Colonic mucosa (tissue), 4 donors: ENCODE results near the gene USH1G. TPM values are rescaled to one million over a fixed set of nuclear protein-coding genes. Genes with fewer than 3 reads are reported as not detected.
"Not testable (repeated sequence)": the region's sequence is repeated elsewhere in the genome, so short reads cannot be mapped to it uniquely, and the experiment has no call there.

Source experiments
- DNase-seq: peaks from one replicate; pipeline ENCODE4 v3.0.0-alpha.2; 2020
- H3K27ac ChIP-seq: fragments of 200-600 bp; one replicate; pipeline ENCODE4 v1.8.0; 2021
- H3K27me3 ChIP-seq: fragments of 200-600 bp; one replicate; pipeline ENCODE4 v1.8.0; 2021
- H3K36me3 ChIP-seq: fragments of 200-600 bp; one replicate; pipeline ENCODE4 v1.8.0; 2021
- H3K4me1 ChIP-seq: fragments of 200-600 bp; one replicate; pipeline ENCODE4 v1.8.0; 2021; ENCODE audit warnings: mild to moderate bottlenecking
- H3K4me3 ChIP-seq: fragments of 200-600 bp; one replicate; pipeline ENCODE4 v1.8.0; 2021
- H3K9ac ChIP-seq, 2 donors: one replicate each; pipeline ENCODE4 v1.7.0; 2013; ENCODE audit warnings: control low read depth in 2 of 2, low read depth in 2 of 2, low read length in 2 of 2
- H3K9me3 ChIP-seq: fragments of 200-600 bp; one replicate; pipeline ENCODE4 v1.8.0; 2021
- CTCF ChIP-seq: fragments of 200-600 bp; IDR thresholded peaks from one replicate; pipeline ENCODE4 v1.8.0; 2022; ENCODE audit warnings: antibody characterized with exemption, mild to moderate bottlenecking
- intact Hi-C: fragments of 100-400 bp; cut with DNase I; formaldehyde crosslinking; loops from one replicate; pipeline ENCODE4 v1.14.1; 2022
- total RNA-seq, 2 donors: library from RNA; stranded (reverse); fragmentation: NEBNext Ultra II Directional in 1 of 2; extraction: Animal tissue kit (Norgen Biotek cat#: 25700) in 1 of 2; gene quantifications; one replicate each; pipeline ENCODE4 v1.2.1, GENCODE V29; 2021
- donor health status: healthy.
- donor health status: DM: no; HTN: no; CAD: no.
- donor health status: DM: no; HTN: no; CAD: no.

The USH1G gene
- total RNA-seq, 2 donors from 2014 or later: 0.05 TPM; not detected in 1

- Histone ChIP-seq H3K36me3 (no peaks in the 10 kb centered on the region), H3K27ac (no peak overlapping the region), H3K9ac (no peak overlapping the region), H3K9me3 (no peaks in the 10 kb centered on the region), H3K4me1 (no peaks in the 10 kb centered on the region), H3K27me3 (no peaks in the 10 kb centered on the region), H3K4me3 (no peak overlapping the region)
- TF ChIP-seq CTCF: no peak
- no peak for DNase-seq
- intact Hi-C loops: no loop called here
These were observed 16.0 kb downstream of the USH1G start for GRCh38 chr17:74907012-74907411.

GRCh38 chr17:74906214-74906793 is 16.8 kb downstream of the USH1G start:
- intact Hi-C loops, H3K9me3 ChIP-seq, H3K36me3 ChIP-seq, H3K4me1 ChIP-seq, H3K27ac ChIP-seq, H3K4me3 ChIP-seq, H3K9ac ChIP-seq, H3K27me3 ChIP-seq, DNase-seq: not testable (repeated sequence)

- intact Hi-C loops: no loop called here
- Histone ChIP-seq H3K4me1 (no peaks in the 10 kb centered on the region), H3K36me3 (no peaks in the 10 kb centered on the region), H3K4me3 (no peak overlapping the region), H3K27me3 (no peaks in the 10 kb centered on the region), H3K27ac (no peak overlapping the region), H3K9ac (no peak overlapping the region), H3K9me3 (no peaks in the 10 kb centered on the region)
- DNase-seq: no peak
- no peak for TF ChIP-seq CTCF
These were observed 18.2 kb downstream of the USH1G start for GRCh38 chr17:74904687-74905409.

- TF ChIP-seq CTCF: no peak
- no peak overlapping the region for H3K9ac ChIP-seq
- no peak overlapping the region for H3K27ac ChIP-seq
- no peaks in the 10 kb centered on the region for H3K4me1 ChIP-seq
- intact Hi-C loops: no loop called here
- H3K27me3 ChIP-seq: no peaks in the 10 kb centered on the region
- H3K4me3 ChIP-seq: no peak overlapping the region
- no peak for DNase-seq
- no peaks in the 10 kb centered on the region for H3K36me3 ChIP-seq
- H3K9me3 ChIP-seq: no peaks in the 10 kb centered on the region
These were observed 19.4 kb downstream of the USH1G start for GRCh38 chr17:74903671-74904070.

- no peak overlapping the region for H3K9ac ChIP-seq
- no peak for TF ChIP-seq CTCF
- no peaks in the 10 kb centered on the region for H3K9me3 ChIP-seq
- no peaks in the 10 kb centered on the region for H3K36me3 ChIP-seq
- H3K4me1 ChIP-seq: no peaks in the 10 kb centered on the region
- H3K4me3 ChIP-seq: no peak overlapping the region
- H3K27ac ChIP-seq: no peak overlapping the region
- no peak for DNase-seq
- intact Hi-C loops: no loop called here
- H3K27me3 ChIP-seq: no peaks in the 10 kb centered on the region
These were observed 20.0 kb downstream of the USH1G start for GRCh38 chr17:74903034-74903433.
